PC-9 (cell line): ENCODE measurements around the gene RSPH1. TPM values are rescaled to one million over a fixed set of nuclear protein-coding genes. Genes with fewer than 3 reads are reported as not detected.

ENCODE experiments used
- BruUV-seq: library from RNA; stranded (reverse); fragments of 400-500 nt; replicated peaks from 2 replicates; lab custom pipeline; 2021; lab: Mats Ljungman, UMichigan
- CTCF ChIA-PET: fragments of 300-600 bp; sonication (Branson Sonifier 250); formaldehyde crosslinking; loops from one replicate; lab custom pipeline; 2022; ENCODE audit warnings: antibody characterized with exemption; lab: Charles Lee
- POLR2A ChIA-PET: fragments of 300-600 bp; sonication (Branson Sonifier 250); formaldehyde crosslinking; loops from one replicate; lab custom pipeline; 2022; ENCODE audit warnings: antibody characterized with exemption; ENCODE audit not compliant: unreplicated experiment; lab: Charles Lee
- DNase-seq, 2 experiments: peaks; one replicate each; pipeline versions ENCODE4 v3.0.0 to v3.0.0-alpha.2; 2015 to 2022; ENCODE audit warnings: mixed read lengths in 1 of 2
- H2AFZ ChIP-seq: fragments of 200-600 bp; sonication (generic); 2 replicates; pipeline ENCODE4 v1.8.1; 2017; ENCODE audit warnings: antibody characterized with exemption
- H3F3A ChIP-seq: fragments of 200-600 bp; sonication (generic); 2 replicates; pipeline ENCODE4 v1.8.1; 2017; ENCODE audit warnings: antibody characterized with exemption, mild to moderate bottlenecking, low read depth; ENCODE audit not compliant: insufficient read depth
- H3K27ac ChIP-seq: fragments of 200-600 bp; sonication (generic); 2 replicates; pipeline ENCODE4 v1.6.1; 2016; ENCODE audit warnings: mixed run types
- H3K27me3 ChIP-seq: fragments of 200-600 bp; sonication (generic); 2 replicates; pipeline ENCODE4 v1.6.1; 2016; ENCODE audit warnings: low read depth, mixed run types; ENCODE audit not compliant: insufficient read depth
- H3K36me3 ChIP-seq: fragments of 200-600 bp; sonication (generic); 2 replicates; pipeline ENCODE4 v1.6.1; 2016; ENCODE audit warnings: low read depth, mixed run types
- H3K4me1 ChIP-seq: fragments of 200-600 bp; sonication (generic); replicated peaks from 2 replicates; pipeline ENCODE4 v1.6.1; 2016; ENCODE audit warnings: mixed run types; ENCODE audit not compliant: insufficient read depth
- H3K4me2 ChIP-seq: fragments of 200-600 bp; sonication (generic); 2 replicates; pipeline ENCODE4 v1.6.1; 2017; ENCODE audit warnings: mixed run types
- H3K4me3 ChIP-seq: fragments of 200-600 bp; sonication (generic); 2 replicates; pipeline ENCODE4 v1.6.1; 2016; ENCODE audit warnings: mixed run types
- H3K79me2 ChIP-seq: fragments of 200-600 bp; sonication (generic); 2 replicates; pipeline ENCODE4 v1.6.1; 2017; ENCODE audit warnings: low read depth, mixed run types
- H3K9me2 ChIP-seq: fragments of 200-600 bp; sonication (generic); 2 replicates; pipeline ENCODE4 v1.8.1; 2017; ENCODE audit warnings: mild to moderate bottlenecking; ENCODE audit not compliant: insufficient read depth
- H3K9me3 ChIP-seq: fragments of 200-600 bp; sonication (generic); 2 replicates; pipeline ENCODE4 v1.8.1; 2016; ENCODE audit warnings: low read depth; ENCODE audit not compliant: insufficient read depth
- H4K20me1 ChIP-seq: fragments of 200-600 bp; sonication (generic); 2 replicates; pipeline ENCODE4 v1.8.1; 2017; ENCODE audit not compliant: insufficient read depth
- CTCF ChIP-seq: fragments of 200-600 bp; sonication (generic); conservative IDR thresholded peaks from 2 replicates; pipeline ENCODE4 v1.6.1; 2017; ENCODE audit warnings: mixed run types, antibody characterized with exemption, mild to moderate bottlenecking, moderate library complexity
- EZH2 ChIP-seq: fragments of 200-600 bp; sonication (generic); IDR thresholded peaks from 2 replicates; pipeline ENCODE4 v1.8.0; 2017; ENCODE audit warnings: antibody characterized with exemption, low read depth
- intact Hi-C: fragments of 100-400 bp; cut with micrococcal nuclease; formaldehyde crosslinking; loops from one replicate; pipeline ENCODE4 v1.10.0; 2022; ENCODE audit not compliant: unreplicated experiment
- total RNA-seq: library from RNA; stranded (reverse); gene quantifications from 2 replicates; pipeline ENCODE4 v1.2.3, GENCODE V29; 2021

The RSPH1 gene
- total RNA-seq, 1 experiment from 2014 or later: 8.0 TPM

GRCh38 chr21:42425591-42425990 lies 70.4 kb downstream of the RSPH1 start:
- Histone ChIP-seq H3K27me3 (peaks cover 29% of the 10 kb centered on the region), H3K27ac (no peak overlapping the region), H3K9me3 (no peaks in the 10 kb centered on the region), H3F3A (no peaks in the 10 kb centered on the region), H2AFZ (no peak overlapping the region), H3K4me3 (no peak overlapping the region), H3K36me3 (no peaks in the 10 kb centered on the region), H4K20me1 (no peaks in the 10 kb centered on the region), H3K9me2 (no peaks in the 10 kb centered on the region), H3K79me2 (no peaks in the 10 kb centered on the region), H3K4me2 (no peak overlapping the region), H3K4me1 (no peaks in the 10 kb centered on the region)
- TF ChIP-seq EZH2: no peak
- TF ChIP-seq CTCF: no peak
- intact Hi-C loops: no loop called here
- POLR2A ChIA-PET: no interaction called here
- CTCF ChIA-PET: no interaction called here
- BruUV-seq: no TSS peak
- no peak for DNase-seq

- H3K79me2 ChIP-seq: no peaks in the 10 kb centered on the region
- no peak overlapping the region for H2AFZ ChIP-seq
- POLR2A ChIA-PET: no interaction called here
- no peaks in the 10 kb centered on the region for H3K36me3 ChIP-seq
- no peak for DNase-seq
- H3F3A ChIP-seq: no peaks in the 10 kb centered on the region
- no peaks in the 10 kb centered on the region for H3K9me2 ChIP-seq
- no peak overlapping the region for H3K4me3 ChIP-seq
- H3K9me3 ChIP-seq: no peaks in the 10 kb centered on the region
- H4K20me1 ChIP-seq: no peaks in the 10 kb centered on the region
- intact Hi-C loops: no loop called here
- peaks cover 31% of the 10 kb centered on the region for H3K27me3 ChIP-seq
- no peak for TF ChIP-seq EZH2
- TF ChIP-seq CTCF: no peak
- no peaks in the 10 kb centered on the region for H3K4me1 ChIP-seq
- BruUV-seq: no TSS peak
- H3K4me2 ChIP-seq: no peak overlapping the region
- no peak overlapping the region for H3K27ac ChIP-seq
- CTCF ChIA-PET: no interaction called here
Measured at GRCh38 chr21:42424914-42425541, 71.0 kb downstream of the RSPH1 start.

DNA sequence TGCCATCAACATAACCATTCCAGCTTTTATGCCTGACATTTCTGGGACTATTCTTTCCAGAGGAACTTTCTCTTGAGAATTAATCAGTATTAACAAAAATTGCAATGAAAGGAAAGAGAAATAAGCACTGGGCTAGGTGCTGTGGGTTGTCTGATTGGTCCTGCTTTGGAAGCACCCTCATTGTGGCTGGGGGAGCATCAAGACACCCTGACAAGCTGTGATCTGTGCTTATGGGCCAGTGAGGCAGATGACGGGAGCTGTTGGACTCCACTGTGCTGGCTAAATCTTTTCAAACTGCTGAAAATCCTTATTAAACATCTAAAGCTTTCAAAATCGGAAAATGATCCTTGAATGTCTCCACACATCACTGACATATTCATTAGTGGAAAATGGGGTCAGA lies 72.3 kb downstream of the RSPH1 start:
- no TSS peak for BruUV-seq
- TF ChIP-seq EZH2 (no peak), CTCF (no peak)
- Histone ChIP-seq H3K9me3 (no peaks in the 10 kb centered on the region), H4K20me1 (no peaks in the 10 kb centered on the region), H3K36me3 (no peaks in the 10 kb centered on the region), H3K9me2 (no peaks in the 10 kb centered on the region), H3K27ac (no peak overlapping the region), H3K79me2 (no peaks in the 10 kb centered on the region), H2AFZ (no peak overlapping the region), H3K27me3 (peaks cover 31% of the 10 kb centered on the region), H3K4me3 (no peak overlapping the region), H3K4me2 (no peak overlapping the region), H3K4me1 (no peaks in the 10 kb centered on the region), H3F3A (no peaks in the 10 kb centered on the region)
- intact Hi-C loops: no loop called here
- CTCF ChIA-PET: no interaction called here
- DNase-seq: no peak
- POLR2A ChIA-PET: no interaction called here
